ENCODE results near the gene GBP3. TPM values are rescaled to one million over a fixed set of nuclear protein-coding genes. Genes with fewer than 3 reads are reported as not detected.
A peak's percentile ranks its signal among the peaks of the same experiment; 100 is the strongest.
"Not testable (repeated sequence)": the region's sequence is repeated elsewhere in the genome, so short reads cannot be mapped to it uniquely, and the experiment has no call there.

GBP3 gene
- total RNA-seq, 4 donors from 2014 or later: 11.9 to 21.1 (median 16.1) TPM

DNA sequence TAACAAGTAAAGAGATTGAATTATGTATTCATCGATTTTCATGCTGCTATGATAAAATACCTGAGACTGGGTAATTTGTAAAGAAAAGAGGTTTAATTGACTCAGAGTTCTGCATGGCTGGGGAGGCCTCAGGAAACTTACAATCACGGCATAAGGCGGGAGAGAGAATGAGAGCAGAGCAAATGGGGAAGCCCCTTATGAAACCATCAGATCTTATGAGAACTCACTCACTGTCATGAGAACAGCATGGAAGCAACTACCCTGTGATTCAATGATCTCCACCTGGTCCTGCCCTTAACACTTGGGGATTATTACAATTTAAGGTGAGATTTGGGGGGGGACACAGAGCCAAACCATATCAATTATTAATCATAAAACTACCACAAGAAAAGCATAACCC, 3.3 kb upstream of the GBP3 start:
- Histone ChIP-seq H3K27ac (replicated peaks in 1 of 4) (no peak overlapping the region), H3K4me1 (peaks cover 13 to 24% (median 22%) of the 10 kb centered on the region in 4 donors)

DNA sequence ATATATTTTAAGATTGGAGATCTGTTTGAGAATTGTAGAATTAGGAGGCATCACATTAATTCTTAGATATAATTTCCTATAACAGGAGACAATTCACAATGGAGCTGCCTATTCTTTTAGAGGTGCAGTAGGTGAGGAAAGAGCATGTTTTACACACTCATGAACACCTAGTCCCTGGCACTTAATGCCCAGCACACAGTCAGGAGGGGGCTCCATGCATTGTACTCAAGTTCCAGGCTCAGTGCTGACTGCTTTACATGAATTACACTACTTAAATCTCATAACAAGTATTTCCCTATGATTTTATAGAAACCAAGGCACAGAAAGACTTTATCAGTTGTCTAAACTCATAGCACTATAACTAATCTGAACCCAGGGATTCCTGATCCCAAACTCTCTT, 360 bp upstream of the GBP3 start:
- Histone ChIP-seq H3K36me3 (peaks cover 0 to 18% (median 6%) of the 10 kb centered on the region in 4 donors), H3K27me3 (no peaks in the 10 kb centered on the region), H3K4me1 (peaks cover 13 to 25% (median 25%) of the 10 kb centered on the region in 4 donors), H3K27ac (replicated peaks in 1 of 4) (peak overlapping the region; percentile 75 to 83 (median 79)), H3K4me3 (peak overlapping the region; percentile 51 to 63 (median 52)), H3K9me3 (no peaks in the 10 kb centered on the region)
- TF ChIP-seq EP300 (IDR thresholded peaks at IDR 0.05): no peak
- TF ChIP-seq POLR2AphosphoS5 (IDR thresholded peaks at IDR 0.05): no peak
- TF ChIP-seq POLR2A (IDR thresholded peaks at IDR 0.05; ENCODE audit: low read depth): no peak
- TF ChIP-seq, protein P1, sequence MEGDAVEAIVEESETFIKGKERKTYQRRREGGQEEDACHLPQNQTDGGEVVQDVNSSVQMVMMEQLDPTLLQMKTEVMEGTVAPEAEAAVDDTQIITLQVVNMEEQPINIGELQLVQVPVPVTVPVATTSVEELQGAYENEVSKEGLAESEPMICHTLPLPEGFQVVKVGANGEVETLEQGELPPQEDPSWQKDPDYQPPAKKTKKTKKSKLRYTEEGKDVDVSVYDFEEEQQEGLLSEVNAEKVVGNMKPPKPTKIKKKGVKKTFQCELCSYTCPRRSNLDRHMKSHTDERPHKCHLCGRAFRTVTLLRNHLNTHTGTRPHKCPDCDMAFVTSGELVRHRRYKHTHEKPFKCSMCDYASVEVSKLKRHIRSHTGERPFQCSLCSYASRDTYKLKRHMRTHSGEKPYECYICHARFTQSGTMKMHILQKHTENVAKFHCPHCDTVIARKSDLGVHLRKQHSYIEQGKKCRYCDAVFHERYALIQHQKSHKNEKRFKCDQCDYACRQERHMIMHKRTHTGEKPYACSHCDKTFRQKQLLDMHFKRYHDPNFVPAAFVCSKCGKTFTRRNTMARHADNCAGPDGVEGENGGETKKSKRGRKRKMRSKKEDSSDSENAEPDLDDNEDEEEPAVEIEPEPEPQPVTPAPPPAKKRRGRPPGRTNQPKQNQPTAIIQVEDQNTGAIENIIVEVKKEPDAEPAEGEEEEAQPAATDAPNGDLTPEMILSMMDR (IDR thresholded peaks at IDR 0.05): no peak
- intact Hi-C loops (cut with DNase I): loop anchor here (5.0 kb wide), 1 partner anchor 39 kb away; no protein-coding TSS in a partner anchor
- no peak for DNase-seq (ENCODE audit: extremely low spot score)

More for the DNA sequence above, 3.3 kb upstream of the GBP3 start:
- Histone ChIP-seq H3K36me3 (no peaks in the 10 kb centered on the region), H3K9me3 (no peaks in the 10 kb centered on the region), H3K4me3 (no peak overlapping the region), H3K27me3 (no peaks in the 10 kb centered on the region)
- no peak for DNase-seq (ENCODE audit: extremely low spot score)
- intact Hi-C loops (cut with DNase I): no loop called here
- WGBS: 91% methylated on average over 3 of the region's 3 CpGs
- no peak for TF ChIP-seq EP300 (IDR thresholded peaks at IDR 0.05)
- TF ChIP-seq, protein P1 (IDR thresholded peaks at IDR 0.05): no peak
- TF ChIP-seq POLR2AphosphoS5 (IDR thresholded peaks at IDR 0.05): no peak
- TF ChIP-seq POLR2A (IDR thresholded peaks at IDR 0.05; ENCODE audit: low read depth): no peak

DNA sequence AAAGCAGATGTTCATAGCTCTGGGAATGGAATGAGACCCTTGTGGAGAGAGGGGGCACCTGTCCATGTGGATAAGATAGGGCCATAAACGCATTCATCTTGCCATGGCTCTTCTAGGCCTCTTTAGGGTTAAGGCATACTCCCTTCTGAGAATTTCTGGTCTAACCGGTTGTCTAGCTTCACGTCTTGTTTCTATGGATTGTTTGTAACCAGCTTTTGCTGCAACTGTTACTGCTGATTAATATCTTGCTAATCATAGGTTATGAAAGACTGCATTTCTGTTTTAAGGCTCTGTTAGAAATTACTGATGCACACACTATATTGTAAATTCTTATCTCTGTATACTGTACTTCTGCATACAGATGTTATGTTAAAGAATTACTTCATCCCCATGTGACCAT, 4.3 kb downstream of the GBP3 start:
- intact Hi-C loops (cut with DNase I); DNase-seq (ENCODE audit: extremely low spot score); H3K9me3 ChIP-seq; H3K27ac ChIP-seq (replicated peaks in 1 of 4); H3K4me3 ChIP-seq; H3K27me3 ChIP-seq: not testable (repeated sequence)
- 94% methylated on average over 3 of the region's 3 CpGs for WGBS
- Histone ChIP-seq H3K4me1 (peaks cover 11 to 25% (median 23%) of the 10 kb centered on the region in 4 donors), H3K36me3 (peaks cover 17 to 45% (median 28%) of the 10 kb centered on the region in 4 donors)

DNA sequence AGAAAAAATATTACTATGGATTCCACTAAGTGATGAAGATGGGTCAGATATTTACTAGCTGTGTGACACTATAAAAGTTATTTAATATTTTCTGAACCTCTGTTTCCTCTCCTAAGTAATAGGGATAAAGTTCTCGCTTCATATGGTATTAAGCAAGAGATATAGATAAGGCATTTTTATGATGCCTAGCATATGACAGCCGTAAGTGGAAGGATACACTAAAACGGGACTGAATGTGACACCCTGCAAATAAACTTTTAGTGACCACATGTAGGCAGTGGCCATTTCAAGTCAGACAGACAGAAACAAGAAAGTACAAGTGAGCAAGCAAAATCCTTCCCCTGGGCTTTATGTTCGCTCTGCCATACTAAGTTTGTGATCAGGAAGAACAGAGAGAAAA, 14.2 kb downstream of the GBP3 start:
- Histone ChIP-seq H3K4me3 (no peak overlapping the region), H3K27ac (replicated peaks in 1 of 4) (no peak overlapping the region), H3K4me1 (peaks cover 0 to 11% (median 3%) of the 10 kb centered on the region in 4 donors), H3K27me3 (no peaks in the 10 kb centered on the region), H3K9me3 (no peaks in the 10 kb centered on the region), H3K36me3 (peaks cover 29 to 79% (median 37%) of the 10 kb centered on the region in 4 donors)
- intact Hi-C loops (cut with DNase I): no loop called here
- WGBS: 92% methylated on average over 4 of the region's 4 CpGs
- no peak for DNase-seq (ENCODE audit: extremely low spot score)
- TF ChIP-seq POLR2A (IDR thresholded peaks at IDR 0.05; ENCODE audit: low read depth) (no peak), EP300 (IDR thresholded peaks at IDR 0.05) (no peak), POLR2AphosphoS5 (IDR thresholded peaks at IDR 0.05) (no peak)
- TF ChIP-seq, protein P1 (IDR thresholded peaks at IDR 0.05): no peak

DNA sequence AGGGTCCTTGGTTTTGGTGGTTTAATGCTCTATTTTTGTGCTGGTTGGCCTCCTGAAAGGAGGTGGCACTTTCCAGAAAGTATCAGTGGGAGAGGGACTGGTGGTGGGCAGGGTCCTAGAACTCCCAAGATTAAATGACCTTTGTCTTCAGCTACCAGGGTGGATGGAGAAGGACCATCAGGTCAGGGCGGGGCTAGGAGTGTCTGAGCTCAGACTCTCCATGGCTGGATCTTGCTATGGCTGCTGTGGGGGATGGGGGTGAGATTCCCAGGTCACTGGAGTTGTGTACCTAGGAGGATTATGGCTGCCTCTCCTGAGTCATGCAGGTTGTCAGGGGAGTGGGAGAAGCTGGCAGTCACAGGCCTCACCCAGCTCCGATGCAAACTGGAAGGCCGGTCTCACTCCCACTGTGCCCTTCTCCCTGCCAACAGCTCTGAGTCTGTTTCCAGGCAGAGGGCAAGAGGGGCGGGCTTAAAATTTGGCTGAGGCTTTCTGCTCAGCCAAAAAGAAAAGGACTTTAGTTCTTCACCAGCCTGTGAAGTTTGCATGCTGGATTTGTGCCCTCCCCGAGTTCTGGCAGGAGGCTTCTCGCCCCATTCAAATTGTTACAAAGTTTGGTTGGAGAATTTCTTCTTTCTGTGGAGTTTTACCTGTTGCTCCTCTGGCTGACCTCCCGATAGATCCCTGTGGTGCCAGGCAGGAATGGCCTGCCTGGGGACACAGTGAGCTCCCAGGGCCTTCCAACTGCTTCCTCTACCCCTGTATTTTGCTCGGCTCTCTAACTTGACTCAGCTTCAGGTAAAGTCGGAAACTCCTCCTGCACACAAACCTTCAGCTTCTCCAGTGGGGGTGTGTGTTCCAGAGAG, 17.1 kb downstream of the GBP3 start:
- H3K36me3 ChIP-seq: peaks cover 6 to 49% (median 22%) of the 10 kb centered on the region in 4 donors
- H3K4me1 ChIP-seq: peaks cover 0 to 18% (median 9%) of the 10 kb centered on the region in 4 donors
- no peaks in the 10 kb centered on the region for H3K27me3 ChIP-seq
- peak overlapping the region in 3 of 4 donors; percentile 26 to 68 (median 52) for H3K27ac ChIP-seq (replicated peaks in 1 of 4)
- TF ChIP-seq POLR2A (IDR thresholded peaks at IDR 0.05; ENCODE audit: low read depth) (no peak), EP300 (IDR thresholded peaks at IDR 0.05) (no peak), POLR2AphosphoS5 (IDR thresholded peaks at IDR 0.05) (no peak)
- TF ChIP-seq, protein P1 (IDR thresholded peaks at IDR 0.05): no peak
- DNase-seq (ENCODE audit: extremely low spot score): no peak
- WGBS: 76% methylated on average over 9 of the region's 9 CpGs
- no peaks in the 10 kb centered on the region for H3K9me3 ChIP-seq
- H3K4me3 ChIP-seq: no peak overlapping the region
- intact Hi-C loops (cut with DNase I): no loop called here

DNA sequence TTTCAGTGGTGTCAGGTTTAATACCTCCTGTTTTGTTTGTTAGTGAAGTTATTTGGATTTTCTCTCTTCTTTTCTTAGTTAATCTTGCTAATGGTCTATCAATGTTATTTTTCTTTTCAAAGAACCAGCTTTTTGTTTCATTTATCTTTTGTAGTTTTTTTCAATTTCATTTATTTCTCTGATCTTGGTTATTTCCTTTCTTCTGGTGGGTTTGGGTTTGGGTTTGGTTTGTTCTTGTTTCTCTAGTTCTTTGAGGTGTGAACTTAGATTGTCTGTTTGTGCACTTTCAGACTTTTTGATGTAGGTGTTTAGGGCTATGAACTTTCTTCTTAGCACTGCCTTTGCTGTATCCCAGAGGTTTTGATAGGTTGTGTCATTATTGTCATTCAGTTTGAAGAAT, 20.5 kb downstream of the GBP3 start:
- Histone ChIP-seq H3K4me1 (peaks cover 0 to 18% (median 9%) of the 10 kb centered on the region in 4 donors), H3K36me3 (peaks cover 0 to 18% (median 8%) of the 10 kb centered on the region in 4 donors)
- H3K4me3 ChIP-seq; H3K9me3 ChIP-seq; H3K27ac ChIP-seq (replicated peaks in 1 of 4); DNase-seq (ENCODE audit: extremely low spot score); H3K27me3 ChIP-seq; intact Hi-C loops (cut with DNase I): not testable (repeated sequence)
